Stimulated activated CD4-positive, alpha-beta T cell treated with anti-CD3 and anti-CD28 coated beads, Interleukin-4, amount 100 ng/mL, for 1 hour (primary cell): Measurements from ENCODE around the gene RBL2.
"Not testable (repeated sequence)": the region's sequence is repeated elsewhere in the genome, so short reads cannot be mapped to it uniquely, and the experiment has no call there.

Source experiments
- DNase-seq: peaks from one replicate; pipeline ENCODE4 v3.0.0-alpha.2; 2020

Gene RBL2

GRCh38 chr16:53539759-53540718 is 105.8 kb downstream of the RBL2 start:
- not testable (repeated sequence) for DNase-seq
